Measurements from ENCODE around the gene EIF5. TPM values are rescaled to one million over a fixed set of nuclear protein-coding genes. Genes with fewer than 3 reads are reported as not detected.

EIF5 gene
- polyA plus RNA-seq, 1 donor (not counting 4 experiments of a cell fraction or from before 2014, with no cell fraction given) = 221 TPM

GRCh38 chr14:103290494-103290893 lies 43.5 kb upstream of the EIF5 start:
- Histone ChIP-seq H3K9ac (ENCODE audit: control insufficient read depth, extremely low read depth, insufficient read depth, low read length) (no peak overlapping the region), H3K36me3 (ENCODE audit: control insufficient read depth in 2 of 2, extremely low read depth in 1 of 2, insufficient read depth in 2 of 2, low read length in 2 of 2) (no peaks in the 10 kb centered on the region), H3K79me2 (ENCODE audit: control insufficient read depth, insufficient read depth, low read length) (no peaks in the 10 kb centered on the region), H2AFZ (ENCODE audit: control insufficient read depth, low read length) (no peak overlapping the region), H3K4me1 (ENCODE audit: control insufficient read depth, extremely low read depth, insufficient read depth, low read length) (no peaks in the 10 kb centered on the region), H3K4me2 (ENCODE audit: control insufficient read depth, extremely low read depth, insufficient read depth, low read depth, low read length) (no peak overlapping the region), H3K9me3 (ENCODE audit: control insufficient read depth, low read depth, low read length) (no peaks in the 10 kb centered on the region), H4K20me1 (ENCODE audit: control insufficient read depth, extremely low read depth, insufficient read depth, low read length) (no peaks in the 10 kb centered on the region), H3K9me1 (ENCODE audit: control insufficient read depth, extremely low read depth, insufficient read depth, low read length) (no peaks in the 10 kb centered on the region), H3K27ac (ENCODE audit: control insufficient read depth, insufficient read depth, low read length) (no peak overlapping the region), H3K4me3 (ENCODE audit: control insufficient read depth in 2 of 3, extremely low read depth in 1 of 3, insufficient read depth in 2 of 3, low read depth in 1 of 3, low read length in 3 of 3) (no peak overlapping the region), H3K27me3 (ENCODE audit: control insufficient read depth, extremely low read depth, insufficient read depth, low read length) (peaks cover 22% of the 10 kb centered on the region)
- TF ChIP-seq, protein P1, sequence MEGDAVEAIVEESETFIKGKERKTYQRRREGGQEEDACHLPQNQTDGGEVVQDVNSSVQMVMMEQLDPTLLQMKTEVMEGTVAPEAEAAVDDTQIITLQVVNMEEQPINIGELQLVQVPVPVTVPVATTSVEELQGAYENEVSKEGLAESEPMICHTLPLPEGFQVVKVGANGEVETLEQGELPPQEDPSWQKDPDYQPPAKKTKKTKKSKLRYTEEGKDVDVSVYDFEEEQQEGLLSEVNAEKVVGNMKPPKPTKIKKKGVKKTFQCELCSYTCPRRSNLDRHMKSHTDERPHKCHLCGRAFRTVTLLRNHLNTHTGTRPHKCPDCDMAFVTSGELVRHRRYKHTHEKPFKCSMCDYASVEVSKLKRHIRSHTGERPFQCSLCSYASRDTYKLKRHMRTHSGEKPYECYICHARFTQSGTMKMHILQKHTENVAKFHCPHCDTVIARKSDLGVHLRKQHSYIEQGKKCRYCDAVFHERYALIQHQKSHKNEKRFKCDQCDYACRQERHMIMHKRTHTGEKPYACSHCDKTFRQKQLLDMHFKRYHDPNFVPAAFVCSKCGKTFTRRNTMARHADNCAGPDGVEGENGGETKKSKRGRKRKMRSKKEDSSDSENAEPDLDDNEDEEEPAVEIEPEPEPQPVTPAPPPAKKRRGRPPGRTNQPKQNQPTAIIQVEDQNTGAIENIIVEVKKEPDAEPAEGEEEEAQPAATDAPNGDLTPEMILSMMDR (optimal IDR thresholded peaks at IDR 0.05 in 1 of 3, IDR thresholded peaks at IDR 0.05 in 1 of 3, conservative IDR thresholded peaks at IDR 0.05 in 1 of 3; ENCODE audit: extremely low read depth in 1 of 3, insufficient read depth in 2 of 3, low read length in 3 of 3) = no peak
- TF ChIP-seq EZH2 (IDR thresholded peaks at IDR 0.05; ENCODE audit: low read length) = no peak
- DNase-seq (ENCODE audit: low read depth, low spot score) (no peak), FAIRE-seq (no peak)
- dilution Hi-C loops (cut with MboI; ENCODE audit: extremely low pct_ligation_motif_present, low sequenced_read_pairs) = no loop called here

DNA sequence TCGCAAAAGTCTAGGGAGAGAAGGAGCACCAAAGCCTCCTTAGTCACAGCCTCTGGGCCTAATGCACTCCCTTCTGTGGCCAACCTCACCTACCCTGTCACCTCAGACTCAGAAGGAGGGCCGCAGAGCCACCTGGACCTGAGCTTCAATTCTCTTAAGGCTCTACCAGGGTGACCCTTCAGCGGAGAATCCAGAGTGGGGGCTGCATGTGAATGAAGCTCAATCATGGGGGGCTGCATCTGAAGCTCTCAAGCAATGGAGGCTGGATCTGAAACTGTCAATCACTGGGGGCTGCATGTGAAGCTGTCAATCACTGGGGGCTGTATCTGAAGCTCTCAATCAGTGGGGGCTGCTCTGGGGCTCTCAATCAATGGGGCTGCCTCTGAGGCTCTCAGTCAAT lies 43.1 kb upstream of the EIF5 start:
- dilution Hi-C loops (cut with MboI; ENCODE audit: extremely low pct_ligation_motif_present, low sequenced_read_pairs) = no loop called here
- H3K27me3 ChIP-seq (ENCODE audit: control insufficient read depth, extremely low read depth, insufficient read depth, low read length) = peaks cover 22% of the 10 kb centered on the region
- no peaks in the 10 kb centered on the region for H3K9me3 ChIP-seq (ENCODE audit: control insufficient read depth, low read depth, low read length)
- H3K79me2 ChIP-seq (ENCODE audit: control insufficient read depth, insufficient read depth, low read length) = no peaks in the 10 kb centered on the region
- no peak overlapping the region for H3K4me2 ChIP-seq (ENCODE audit: control insufficient read depth, extremely low read depth, insufficient read depth, low read depth, low read length)
- no peak overlapping the region for H2AFZ ChIP-seq (ENCODE audit: control insufficient read depth, low read length)
- no peaks in the 10 kb centered on the region for H3K9me1 ChIP-seq (ENCODE audit: control insufficient read depth, extremely low read depth, insufficient read depth, low read length)
- H3K36me3 ChIP-seq (ENCODE audit: control insufficient read depth in 2 of 2, extremely low read depth in 1 of 2, insufficient read depth in 2 of 2, low read length in 2 of 2) = no peaks in the 10 kb centered on the region
- no peaks in the 10 kb centered on the region for H4K20me1 ChIP-seq (ENCODE audit: control insufficient read depth, extremely low read depth, insufficient read depth, low read length)
- H3K4me3 ChIP-seq (ENCODE audit: control insufficient read depth in 2 of 3, extremely low read depth in 1 of 3, insufficient read depth in 2 of 3, low read depth in 1 of 3, low read length in 3 of 3) = no peak overlapping the region
- H3K27ac ChIP-seq (ENCODE audit: control insufficient read depth, insufficient read depth, low read length) = no peak overlapping the region
- TF ChIP-seq, protein P1 (optimal IDR thresholded peaks at IDR 0.05 in 1 of 3, IDR thresholded peaks at IDR 0.05 in 1 of 3, conservative IDR thresholded peaks at IDR 0.05 in 1 of 3; ENCODE audit: extremely low read depth in 1 of 3, insufficient read depth in 2 of 3, low read length in 3 of 3) = no peak
- no peak for TF ChIP-seq EZH2 (IDR thresholded peaks at IDR 0.05; ENCODE audit: low read length)
- no peaks in the 10 kb centered on the region for H3K4me1 ChIP-seq (ENCODE audit: control insufficient read depth, extremely low read depth, insufficient read depth, low read length)
- FAIRE-seq (no peak), DNase-seq (ENCODE audit: low read depth, low spot score) (no peak)
- no peak overlapping the region for H3K9ac ChIP-seq (ENCODE audit: control insufficient read depth, extremely low read depth, insufficient read depth, low read length)

Measured in keratinocyte (primary cell).